ENCODE results near the gene SMIM41.

SMIM41 gene

DNA sequence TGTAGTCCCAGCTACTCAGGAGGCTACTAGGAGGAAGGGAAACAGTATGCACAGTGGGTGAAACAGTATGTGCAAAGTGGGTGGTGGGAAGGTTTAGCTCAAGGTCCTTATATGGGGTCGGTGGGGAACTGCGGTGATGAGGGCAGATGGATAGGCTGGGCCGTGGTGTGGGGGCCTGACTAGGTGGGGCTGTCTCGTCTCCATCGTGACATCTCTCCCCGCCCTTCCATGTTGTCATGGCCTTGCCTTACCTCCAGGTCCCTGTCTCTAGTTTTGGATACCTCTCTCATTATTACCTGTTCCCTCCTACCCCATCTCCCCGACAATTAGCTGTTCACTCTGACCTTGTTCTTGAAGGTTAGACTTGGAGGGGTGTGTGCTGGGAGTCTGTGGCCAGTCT lies 32.6 kb upstream of the SMIM41 start:
- Histone ChIP-seq H3K27ac (ENCODE audit: low read depth, low read length) (no peak overlapping the region), H3K79me1 (ENCODE audit: low read length) (no peaks in the 10 kb centered on the region), H3K4me2 (ENCODE audit: low read length) (no peak overlapping the region), H3K36me3 (ENCODE audit: control insufficient read depth, insufficient read depth, low read length) (no peaks in the 10 kb centered on the region), H3K9ac (ENCODE audit: low read length) (no peak overlapping the region), H2BK120ac (ENCODE audit: low read depth, low read length) (no peak overlapping the region), H3K56ac (ENCODE audit: low read length) (no peak overlapping the region), H3K4me3 (ENCODE audit: low read length) (no peak overlapping the region), H3K4me1 (ENCODE audit: control insufficient read depth, low read depth, low read length) (peaks cover 7% of the 10 kb centered on the region), H3K23ac (ENCODE audit: low read length) (no peak overlapping the region), H3K27me3 (ENCODE audit: insufficient read depth, low read length, poor library complexity) (no peaks in the 10 kb centered on the region), H2AK5ac (ENCODE audit: low read length) (no peak overlapping the region), H4K5ac (ENCODE audit: low read length) (no peak overlapping the region), H3K18ac (ENCODE audit: low read length) (no peak overlapping the region), H3K79me2 (ENCODE audit: control insufficient read depth, insufficient read depth, low read length) (no peaks in the 10 kb centered on the region), H4K8ac (ENCODE audit: low read depth, low read length) (no peak overlapping the region), H2BK5ac (ENCODE audit: low read length) (no peak overlapping the region), H2BK15ac (replicated peaks; ENCODE audit: low read depth) (no peak overlapping the region), H3K4ac (ENCODE audit: low read depth, low read length) (no peak overlapping the region)
- no CpG with 5 or more reads among the region's 7 CpGs for WGBS (ENCODE audit: extremely low coverage, insufficient coverage, low lambda C conversion rate)
- no peak for DNase-seq

DNA sequence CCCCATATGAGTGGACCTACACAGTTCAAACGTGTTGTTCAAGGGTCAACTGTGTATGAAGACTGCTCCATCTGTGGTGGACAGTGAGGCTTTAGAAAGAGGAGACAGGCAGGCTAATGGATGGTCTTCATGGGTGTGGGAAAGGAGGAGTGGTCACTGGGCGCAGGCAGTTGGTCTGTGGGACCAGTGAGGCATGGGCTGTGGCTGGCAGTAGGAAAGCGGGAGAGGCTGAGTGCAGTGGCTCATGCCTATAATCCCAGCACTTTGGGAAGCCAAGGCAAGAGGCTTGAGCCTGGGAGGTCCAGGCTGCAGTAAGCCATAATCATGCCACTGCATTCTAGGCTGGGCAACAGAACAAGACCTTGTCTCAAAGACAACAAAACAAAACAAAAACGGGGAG lies 30.2 kb upstream of the SMIM41 start:
- no peaks in the 10 kb centered on the region for H3K79me2 ChIP-seq (ENCODE audit: control insufficient read depth, insufficient read depth, low read length)
- H3K79me1 ChIP-seq (ENCODE audit: low read length): no peaks in the 10 kb centered on the region
- no peak overlapping the region for H2BK5ac ChIP-seq (ENCODE audit: low read length)
- DNase-seq: no peak
- H3K18ac ChIP-seq (ENCODE audit: low read length): no peak overlapping the region
- no peak overlapping the region for H4K5ac ChIP-seq (ENCODE audit: low read length)
- no peak overlapping the region for H2BK120ac ChIP-seq (ENCODE audit: low read depth, low read length)
- H3K4me3 ChIP-seq (ENCODE audit: low read length): no peak overlapping the region
- H3K4me2 ChIP-seq (ENCODE audit: low read length): no peak overlapping the region
- H3K27me3 ChIP-seq (ENCODE audit: insufficient read depth, low read length, poor library complexity): no peaks in the 10 kb centered on the region
- no peak overlapping the region for H3K9ac ChIP-seq (ENCODE audit: low read length)
- peak overlapping the region; percentile 9 for H3K23ac ChIP-seq (ENCODE audit: low read length)
- no CpG with 5 or more reads among the region's 4 CpGs for WGBS (ENCODE audit: extremely low coverage, insufficient coverage, low lambda C conversion rate)
- no peak overlapping the region for H3K4ac ChIP-seq (ENCODE audit: low read depth, low read length)
- no peak overlapping the region for H4K8ac ChIP-seq (ENCODE audit: low read depth, low read length)
- H2BK15ac ChIP-seq (replicated peaks; ENCODE audit: low read depth): no peak overlapping the region
- peaks cover 8% of the 10 kb centered on the region for H3K4me1 ChIP-seq (ENCODE audit: control insufficient read depth, low read depth, low read length)
- no peak overlapping the region for H2AK5ac ChIP-seq (ENCODE audit: low read length)
- H3K36me3 ChIP-seq (ENCODE audit: control insufficient read depth, insufficient read depth, low read length): no peaks in the 10 kb centered on the region
- H3K56ac ChIP-seq (ENCODE audit: low read length): no peak overlapping the region
- H3K27ac ChIP-seq (ENCODE audit: low read depth, low read length): no peak overlapping the region

DNA sequence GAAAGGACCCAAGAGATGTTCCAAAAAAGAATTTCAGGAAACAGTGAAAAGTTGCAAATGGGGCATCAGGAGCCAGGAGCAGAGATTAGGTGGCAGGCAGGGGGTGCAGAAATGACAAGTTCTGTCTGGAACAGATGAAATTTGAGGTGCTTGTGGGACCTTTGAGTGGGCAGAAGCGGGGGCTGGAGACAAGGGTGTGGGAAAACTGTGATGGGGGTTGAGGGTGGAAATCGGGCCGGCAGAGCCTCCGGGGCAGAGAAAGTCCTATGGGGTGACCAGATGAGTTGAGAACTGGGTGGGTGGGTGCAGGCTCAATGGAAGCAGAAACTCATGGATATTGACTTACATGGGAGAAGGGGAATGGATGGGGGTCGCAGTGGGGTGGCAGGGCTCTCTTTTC lies 29.8 kb upstream of the SMIM41 start:
- H2BK120ac ChIP-seq (ENCODE audit: low read depth, low read length): no peak overlapping the region
- no peak overlapping the region for H3K9ac ChIP-seq (ENCODE audit: low read length)
- no CpG with 5 or more reads among the region's 5 CpGs for WGBS (ENCODE audit: extremely low coverage, insufficient coverage, low lambda C conversion rate)
- no peak overlapping the region for H3K4ac ChIP-seq (ENCODE audit: low read depth, low read length)
- H3K23ac ChIP-seq (ENCODE audit: low read length): no peak overlapping the region
- H3K79me2 ChIP-seq (ENCODE audit: control insufficient read depth, insufficient read depth, low read length): no peaks in the 10 kb centered on the region
- H2AK5ac ChIP-seq (ENCODE audit: low read length): no peak overlapping the region
- no peaks in the 10 kb centered on the region for H3K36me3 ChIP-seq (ENCODE audit: control insufficient read depth, insufficient read depth, low read length)
- no peak overlapping the region for H2BK5ac ChIP-seq (ENCODE audit: low read length)
- no peak overlapping the region for H3K4me3 ChIP-seq (ENCODE audit: low read length)
- H3K4me1 ChIP-seq (ENCODE audit: control insufficient read depth, low read depth, low read length): peaks cover 8% of the 10 kb centered on the region
- no peaks in the 10 kb centered on the region for H3K27me3 ChIP-seq (ENCODE audit: insufficient read depth, low read length, poor library complexity)
- no peak overlapping the region for H4K5ac ChIP-seq (ENCODE audit: low read length)
- H3K56ac ChIP-seq (ENCODE audit: low read length): no peak overlapping the region
- H2BK15ac ChIP-seq (replicated peaks; ENCODE audit: low read depth): no peak overlapping the region
- H3K18ac ChIP-seq (ENCODE audit: low read length): no peak overlapping the region
- no peak overlapping the region for H4K8ac ChIP-seq (ENCODE audit: low read depth, low read length)
- H3K4me2 ChIP-seq (ENCODE audit: low read length): no peak overlapping the region
- H3K27ac ChIP-seq (ENCODE audit: low read depth, low read length): no peak overlapping the region
- H3K79me1 ChIP-seq (ENCODE audit: low read length): no peaks in the 10 kb centered on the region
- no peak for DNase-seq

DNA sequence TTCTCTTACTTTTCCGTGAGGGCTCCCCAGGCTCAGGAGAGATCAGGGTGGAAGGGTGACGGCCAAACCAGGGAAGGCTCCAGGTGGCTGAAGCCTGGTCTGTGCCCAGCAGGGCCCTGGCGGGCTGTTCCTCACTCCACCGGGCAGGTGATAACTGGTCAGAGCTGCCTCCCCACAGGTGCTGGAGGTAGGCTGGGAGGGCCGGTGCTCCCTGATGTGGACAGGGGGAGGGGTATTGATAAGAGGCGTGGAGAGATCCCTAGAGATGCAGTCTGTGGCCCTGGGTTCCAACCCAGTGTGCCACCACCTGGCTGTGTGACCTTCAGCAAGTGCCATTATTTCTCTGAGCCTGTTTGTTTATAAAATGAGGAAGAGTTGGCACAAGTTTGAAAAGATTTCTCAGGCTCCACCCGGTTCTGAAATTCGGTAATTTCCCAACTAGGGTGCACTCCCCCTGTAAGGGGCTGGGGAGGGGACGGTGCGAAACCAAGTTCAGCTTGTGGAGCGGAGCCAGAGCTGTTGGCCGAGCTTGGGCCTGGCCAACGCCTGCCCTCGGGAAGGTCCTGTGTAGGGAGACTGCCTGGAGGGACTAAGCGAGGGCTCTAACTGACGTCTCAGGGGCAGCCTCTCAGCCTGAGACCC lies 29.3 kb upstream of the SMIM41 start:
- Histone ChIP-seq H3K4me1 (ENCODE audit: control insufficient read depth, low read depth, low read length) (peaks cover 8% of the 10 kb centered on the region), H2BK15ac (replicated peaks; ENCODE audit: low read depth) (no peak overlapping the region), H3K79me1 (ENCODE audit: low read length) (no peaks in the 10 kb centered on the region), H2BK5ac (ENCODE audit: low read length) (no peak overlapping the region), H4K8ac (ENCODE audit: low read depth, low read length) (no peak overlapping the region), H3K56ac (ENCODE audit: low read length) (peak overlapping the region; percentile 92), H3K27me3 (ENCODE audit: insufficient read depth, low read length, poor library complexity) (no peaks in the 10 kb centered on the region), H2AK5ac (ENCODE audit: low read length) (no peak overlapping the region), H3K9ac (ENCODE audit: low read length) (peak overlapping the region; percentile 81), H3K23ac (ENCODE audit: low read length) (peak overlapping the region; percentile 89), H3K79me2 (ENCODE audit: control insufficient read depth, insufficient read depth, low read length) (no peaks in the 10 kb centered on the region), H3K18ac (ENCODE audit: low read length) (no peak overlapping the region), H2BK120ac (ENCODE audit: low read depth, low read length) (no peak overlapping the region), H3K4me2 (ENCODE audit: low read length) (peak overlapping the region; percentile 97), H3K27ac (ENCODE audit: low read depth, low read length) (no peak overlapping the region), H4K5ac (ENCODE audit: low read length) (no peak overlapping the region), H3K4me3 (ENCODE audit: low read length) (peak overlapping the region; percentile 37), H3K36me3 (ENCODE audit: control insufficient read depth, insufficient read depth, low read length) (no peaks in the 10 kb centered on the region), H3K4ac (ENCODE audit: low read depth, low read length) (no peak overlapping the region)
- peak; percentile 44 for DNase-seq
- no CpG with 5 or more reads among the region's 16 CpGs for WGBS (ENCODE audit: extremely low coverage, insufficient coverage, low lambda C conversion rate)

DNA sequence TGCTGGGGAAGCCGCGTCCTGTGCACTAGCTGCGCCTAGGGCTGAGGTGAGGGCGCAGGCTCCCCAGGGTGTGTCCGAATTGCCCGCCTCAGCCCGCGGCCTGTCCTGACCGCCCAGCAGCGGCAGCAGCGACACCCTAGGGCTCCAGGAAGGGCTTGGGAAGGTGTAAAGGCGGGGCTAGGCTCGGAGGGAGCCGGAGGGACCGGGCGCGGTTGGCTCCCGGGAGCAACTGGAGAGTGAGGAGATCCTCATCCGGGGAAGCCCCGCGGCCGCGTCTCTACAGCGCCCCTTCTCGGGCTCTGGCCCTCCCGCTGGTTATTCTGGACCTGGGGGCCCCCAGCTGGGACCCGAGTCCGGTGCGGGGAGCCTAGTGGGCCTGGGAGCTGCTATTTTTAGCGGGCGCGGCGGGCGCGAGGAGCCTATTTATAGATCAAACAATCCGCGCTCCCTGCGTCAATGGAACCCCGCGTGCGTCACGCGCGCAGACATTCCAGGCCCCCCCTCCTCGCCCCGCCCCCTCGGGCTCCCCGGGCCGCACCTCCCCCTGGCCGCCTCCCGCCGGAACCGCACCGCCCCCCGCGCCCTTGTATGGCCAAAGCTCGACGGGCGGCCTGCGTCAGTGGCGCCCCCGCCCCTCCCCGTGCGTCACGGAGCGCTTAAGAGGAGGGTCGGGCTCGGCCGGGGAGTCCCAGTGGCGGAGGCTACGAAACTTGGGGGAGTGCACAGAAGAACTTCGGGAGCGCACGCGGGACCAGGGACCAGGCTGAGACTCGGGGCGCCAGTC lies 28.6 kb upstream of the SMIM41 start, which contains the start of gene NR4A1:
Gene NR4A1 (plus strand): TSS at position 685 of the 784 bp plus-strand sequence. CDS start 2,887 bp downstream, outside the sequence.
- peak; percentile 89 for DNase-seq
- WGBS (ENCODE audit: extremely low coverage, insufficient coverage, low lambda C conversion rate): no CpG with 5 or more reads among the region's 77 CpGs
- H2AK5ac ChIP-seq (ENCODE audit: low read length): no peak within 1 kb of the TSS
- peak within 1 kb of the TSS; percentile 37 for H3K4me3 ChIP-seq (ENCODE audit: low read length)
- H2BK5ac ChIP-seq (ENCODE audit: low read length): no peak within 1 kb of the TSS
- no peak within 1 kb of the TSS for H2BK120ac ChIP-seq (ENCODE audit: low read depth, low read length)
- peak within 1 kb of the TSS; percentile 81 for H3K9ac ChIP-seq (ENCODE audit: low read length)
- no peak within 1 kb of the TSS for H4K8ac ChIP-seq (ENCODE audit: low read depth, low read length)
- H3K56ac ChIP-seq (ENCODE audit: low read length): peak within 1 kb of the TSS; percentile 92
- no peak within 1 kb of the TSS for H4K5ac ChIP-seq (ENCODE audit: low read length)
- no peak within 1 kb of the TSS for H3K27ac ChIP-seq (ENCODE audit: low read depth, low read length)
- peak within 1 kb of the TSS; percentile 97 for H3K4me2 ChIP-seq (ENCODE audit: low read length)
- H3K79me1 ChIP-seq (ENCODE audit: low read length): no peaks in the 10 kb centered on the region
- H2BK15ac ChIP-seq (replicated peaks; ENCODE audit: low read depth): no peak within 1 kb of the TSS
- H3K23ac ChIP-seq (ENCODE audit: low read length): peak within 1 kb of the TSS; percentile 89
- H3K27me3 ChIP-seq (ENCODE audit: insufficient read depth, low read length, poor library complexity): no peaks in the 10 kb centered on the region
- peaks cover 8% of the 10 kb centered on the region for H3K4me1 ChIP-seq (ENCODE audit: control insufficient read depth, low read depth, low read length)
- no peaks in the 10 kb centered on the region for H3K79me2 ChIP-seq (ENCODE audit: control insufficient read depth, insufficient read depth, low read length)
- H3K18ac ChIP-seq (ENCODE audit: low read length): no peak within 1 kb of the TSS
- H3K36me3 ChIP-seq (ENCODE audit: control insufficient read depth, insufficient read depth, low read length): no peaks in the 10 kb centered on the region
- H3K4ac ChIP-seq (ENCODE audit: low read depth, low read length): no peak within 1 kb of the TSS

All from mesendoderm (in vitro differentiated cells).